Subcutaneous adipose tissue (tissue), 4 donors: ENCODE measurements around the gene ALDH4A1. TPM values are rescaled to one million over a fixed set of nuclear protein-coding genes. Genes with fewer than 3 reads are reported as not detected.

Source experiments
- total RNA-seq, 4 donors: library from RNA; depleted of rRNA; stranded (reverse); fragments of >200 nt; gene quantifications; one replicate each; pipeline ENCODE4 v1.1.0, GENCODE V29; 2016
- TF ChIP-seq, protein P1 (sequence below): fragments of 450-650 bp; IDR thresholded peaks from one replicate; pipeline ENCODE4 v1.5.1; 2016; ENCODE audit warnings: low read depth, mild to moderate bottlenecking, control low read depth, antibody characterized with exemption, moderate library complexity

The ALDH4A1 gene
- total RNA-seq, 4 donors from 2014 or later = 24.1 to 167 (median 49.8) TPM

GRCh38 chr1:18948048-18948912 is 45.9 kb upstream of the ALDH4A1 start:
- TF ChIP-seq, protein P1, sequence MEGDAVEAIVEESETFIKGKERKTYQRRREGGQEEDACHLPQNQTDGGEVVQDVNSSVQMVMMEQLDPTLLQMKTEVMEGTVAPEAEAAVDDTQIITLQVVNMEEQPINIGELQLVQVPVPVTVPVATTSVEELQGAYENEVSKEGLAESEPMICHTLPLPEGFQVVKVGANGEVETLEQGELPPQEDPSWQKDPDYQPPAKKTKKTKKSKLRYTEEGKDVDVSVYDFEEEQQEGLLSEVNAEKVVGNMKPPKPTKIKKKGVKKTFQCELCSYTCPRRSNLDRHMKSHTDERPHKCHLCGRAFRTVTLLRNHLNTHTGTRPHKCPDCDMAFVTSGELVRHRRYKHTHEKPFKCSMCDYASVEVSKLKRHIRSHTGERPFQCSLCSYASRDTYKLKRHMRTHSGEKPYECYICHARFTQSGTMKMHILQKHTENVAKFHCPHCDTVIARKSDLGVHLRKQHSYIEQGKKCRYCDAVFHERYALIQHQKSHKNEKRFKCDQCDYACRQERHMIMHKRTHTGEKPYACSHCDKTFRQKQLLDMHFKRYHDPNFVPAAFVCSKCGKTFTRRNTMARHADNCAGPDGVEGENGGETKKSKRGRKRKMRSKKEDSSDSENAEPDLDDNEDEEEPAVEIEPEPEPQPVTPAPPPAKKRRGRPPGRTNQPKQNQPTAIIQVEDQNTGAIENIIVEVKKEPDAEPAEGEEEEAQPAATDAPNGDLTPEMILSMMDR = no peak

DNA sequence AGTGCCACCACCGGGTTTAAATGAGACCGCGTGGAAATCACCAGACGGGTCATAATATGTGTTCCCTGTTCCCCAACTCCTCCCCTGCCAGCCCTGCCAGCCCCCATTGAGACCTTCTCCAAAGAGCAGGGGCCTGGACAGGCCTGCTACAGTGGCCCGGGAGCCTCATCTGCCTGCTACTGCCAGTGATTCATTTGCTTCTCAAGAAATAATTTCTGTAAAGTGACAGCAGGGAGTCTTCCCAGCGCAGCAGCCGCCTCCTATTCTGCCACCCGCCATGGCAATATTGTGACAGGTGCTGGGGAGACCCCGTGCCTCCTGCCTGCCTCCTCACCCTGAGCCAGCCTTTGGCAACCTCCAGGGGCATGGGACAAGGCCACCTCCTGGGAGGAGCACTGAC is 45.2 kb upstream of the ALDH4A1 start:
- TF ChIP-seq, protein P1 = no peak

DNA sequence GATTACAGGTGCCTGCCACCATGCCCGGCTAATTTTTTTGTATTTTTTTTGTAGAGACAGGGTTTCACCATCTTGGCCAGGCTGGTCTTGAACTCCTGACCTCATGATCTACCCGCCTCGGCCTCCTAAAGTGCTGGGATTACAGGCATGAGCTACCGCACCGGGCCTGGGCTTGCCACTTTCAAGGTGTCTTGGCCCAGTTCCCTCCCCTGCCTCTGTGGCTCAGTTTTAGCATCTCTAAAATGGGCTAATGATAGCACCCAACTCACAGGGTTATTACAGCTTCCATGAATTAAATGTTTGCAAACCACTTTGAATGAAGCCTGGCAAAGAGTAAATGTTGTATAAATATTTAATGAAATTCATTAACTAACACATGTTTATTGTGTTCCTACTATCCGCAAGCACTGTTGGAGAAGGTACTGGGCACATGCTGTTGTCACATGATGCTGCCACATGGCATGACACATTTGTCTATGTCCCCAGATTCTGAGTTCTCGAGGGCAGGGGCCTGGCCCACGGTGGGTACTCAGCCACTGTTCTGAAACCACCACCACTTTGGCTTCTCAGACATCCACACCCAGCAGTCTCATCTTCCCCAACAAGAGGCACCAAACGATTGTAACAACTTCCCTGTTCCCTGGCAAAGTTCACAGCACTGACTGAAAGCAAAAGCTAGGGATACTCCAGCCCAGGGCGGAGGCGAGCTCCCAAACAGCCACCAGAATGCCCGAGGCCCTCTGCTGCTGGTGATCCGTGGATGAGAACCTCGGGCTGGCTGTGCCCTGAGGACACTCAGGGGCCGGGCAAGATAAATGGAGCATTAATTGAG is 44.4 kb upstream of the ALDH4A1 start:
- TF ChIP-seq, protein P1 = no peak

DNA sequence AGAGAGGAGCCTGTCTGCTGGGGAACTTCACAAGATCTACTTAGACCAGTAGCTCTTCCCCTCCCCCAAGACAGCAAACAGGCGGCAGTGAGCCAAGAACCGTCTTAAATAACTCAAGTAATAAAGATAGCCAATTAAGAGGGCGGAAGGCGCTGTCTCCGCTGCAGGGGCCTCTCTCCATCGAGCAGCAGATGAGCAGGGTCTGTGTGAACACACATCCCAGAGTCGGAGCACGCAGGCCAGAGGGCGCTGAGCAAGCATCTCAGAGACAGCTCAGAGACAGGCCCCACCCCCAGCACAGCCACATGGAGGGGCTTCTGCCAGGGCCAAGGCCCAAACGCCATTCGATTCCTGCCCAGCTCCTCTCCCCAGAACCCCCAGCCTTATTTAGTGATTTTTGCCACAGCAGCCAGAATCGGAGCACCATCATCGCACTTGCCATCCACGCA is 43.1 kb upstream of the ALDH4A1 start:
- TF ChIP-seq, protein P1 = no peak

DNA sequence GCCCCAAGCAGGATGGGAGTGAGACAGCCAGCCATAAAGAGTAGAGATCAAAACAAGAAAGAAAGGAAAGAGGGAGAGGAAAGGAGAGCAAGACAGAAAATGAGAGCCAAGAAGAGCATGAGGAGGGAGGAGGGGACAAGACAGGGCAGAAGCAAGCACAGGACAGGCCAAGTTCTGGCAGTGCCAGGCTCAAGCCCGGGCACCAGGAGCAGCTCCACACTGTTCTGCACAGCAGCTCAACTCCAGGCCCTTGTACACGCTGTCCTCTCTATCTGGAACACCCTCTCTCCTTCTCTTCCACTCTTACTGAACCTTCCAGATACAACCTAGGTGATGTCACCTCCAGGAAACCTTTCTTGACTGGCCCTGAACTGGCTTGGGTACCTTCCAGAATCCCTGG is 42.5 kb upstream of the ALDH4A1 start:
- TF ChIP-seq, protein P1 = no peak

DNA sequence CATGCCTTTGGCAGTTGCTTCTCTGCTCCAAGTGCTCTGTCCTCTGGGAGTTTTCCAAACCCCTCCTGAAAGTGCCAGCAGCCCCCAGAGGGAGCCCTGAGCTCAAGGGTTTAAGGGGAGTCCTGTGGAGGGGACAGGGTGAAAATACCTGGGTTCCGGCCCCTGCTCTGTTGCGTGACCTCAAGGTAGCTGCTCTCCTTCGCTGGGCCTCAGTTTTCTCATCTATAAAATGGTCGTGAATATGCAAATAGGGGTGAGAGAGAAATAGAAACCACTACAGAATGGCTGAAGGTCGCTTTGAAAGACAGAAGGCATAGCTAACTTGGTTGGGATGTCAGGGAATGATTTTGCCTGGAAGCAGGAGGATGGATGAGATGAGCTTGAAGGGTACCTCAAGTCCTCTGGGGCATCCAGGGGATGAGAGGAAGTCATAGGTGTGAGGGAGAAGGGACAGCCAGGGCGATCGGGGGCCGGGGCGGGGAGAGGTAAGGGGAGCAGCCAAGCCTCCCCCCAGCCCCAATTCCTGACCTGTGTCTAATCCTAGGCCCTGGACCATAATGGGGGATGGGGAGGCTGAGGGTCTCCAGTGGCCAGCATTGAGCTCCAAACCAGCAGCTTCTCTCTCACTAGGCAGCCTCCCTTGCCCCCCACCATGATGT is 41.7 kb upstream of the ALDH4A1 start:
- TF ChIP-seq, protein P1 = no peak
